ENCODE results near the gene CHD5.

CHD5 gene

GRCh38 chr1:6154525-6155319, 25.4 kb downstream of the CHD5 start:
- no peak for TF ChIP-seq SNAI2 (CRISPR knock-in tag; IDR thresholded peaks at IDR 0.05)
- no peak for TF ChIP-seq ZC3H10 (CRISPR knock-in tag; IDR thresholded peaks at IDR 0.05)
- TF ChIP-seq CSDC2 (CRISPR knock-in tag; IDR thresholded peaks at IDR 0.05), result no peak
- TF ChIP-seq OSR1 (CRISPR knock-in tag; IDR thresholded peaks at IDR 0.05), result no peak
- no peak for ATAC-seq

DNA sequence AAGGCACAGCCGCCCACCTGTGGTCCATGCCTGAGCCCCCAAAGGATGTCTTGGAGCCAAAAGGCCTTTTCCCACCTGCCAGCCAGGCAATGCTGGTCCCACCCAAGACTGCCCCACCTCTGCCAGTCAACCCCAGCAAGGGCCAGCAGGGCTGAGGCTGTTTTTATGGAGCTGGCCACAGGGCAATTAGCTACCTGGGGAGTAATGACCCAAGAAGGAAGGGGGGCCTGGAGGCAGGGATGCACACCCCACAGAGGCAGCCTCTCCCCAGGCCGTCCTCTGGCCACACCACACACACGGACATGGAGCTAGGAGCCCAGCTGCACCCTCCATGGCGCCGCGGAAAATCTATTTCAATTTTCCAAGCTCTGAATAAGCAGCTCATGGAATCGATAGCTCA, 27.2 kb downstream of the CHD5 start:
- TF ChIP-seq CSRNP3 (CRISPR knock-in tag; IDR thresholded peaks at IDR 0.05) (no peak), ZFP3 (CRISPR knock-in tag; IDR thresholded peaks at IDR 0.05) (no peak), TCF4 (CRISPR knock-in tag; IDR thresholded peaks at IDR 0.05; ENCODE audit: borderline replicate concordance) (no peak), PPARA (CRISPR knock-in tag; IDR thresholded peaks at IDR 0.05; ENCODE audit: borderline replicate concordance) (no peak), ESRRG (CRISPR knock-in tag; IDR thresholded peaks at IDR 0.05) (no peak), ARNTL (CRISPR knock-in tag; IDR thresholded peaks at IDR 0.05; ENCODE audit: borderline replicate concordance, low read depth) (no peak), OSR1 (CRISPR knock-in tag; IDR thresholded peaks at IDR 0.05) (no peak), RARB (CRISPR knock-in tag; IDR thresholded peaks at IDR 0.05) (no peak), TOX (CRISPR knock-in tag; IDR thresholded peaks at IDR 0.05; ENCODE audit: borderline replicate concordance) (no peak), POU6F1 (CRISPR knock-in tag; IDR thresholded peaks at IDR 0.05; ENCODE audit: borderline replicate concordance, low read depth) (no peak), CREB5 (CRISPR knock-in tag; IDR thresholded peaks at IDR 0.05; ENCODE audit: low read depth) (no peak), ZNF8 (CRISPR knock-in tag; IDR thresholded peaks at IDR 0.05) (no peak), CSDC2 (CRISPR knock-in tag; IDR thresholded peaks at IDR 0.05) (no peak), ZC3H10 (CRISPR knock-in tag; IDR thresholded peaks at IDR 0.05) (no peak), ZFP30 (CRISPR knock-in tag; IDR thresholded peaks at IDR 0.05) (no peak)
- no peak for ATAC-seq

- no peak for ATAC-seq
- TF ChIP-seq PATZ1 (CRISPR knock-in tag; IDR thresholded peaks at IDR 0.05; ENCODE audit: borderline replicate concordance) (no peak), ZNF565 (CRISPR knock-in tag; conservative IDR thresholded peaks at IDR 0.05; ENCODE audit: low read depth) (no peak), POU6F1 (CRISPR knock-in tag; IDR thresholded peaks at IDR 0.05; ENCODE audit: borderline replicate concordance, low read depth) (no peak)
These were observed 27.9 kb downstream of the CHD5 start for GRCh38 chr1:6152181-6152580.

- ATAC-seq, result no peak
- peak; percentile 84 for TF ChIP-seq ZFP3 (CRISPR knock-in tag; IDR thresholded peaks at IDR 0.05)
- TF ChIP-seq PPARA (CRISPR knock-in tag; IDR thresholded peaks at IDR 0.05; ENCODE audit: borderline replicate concordance), result no peak
- no peak for TF ChIP-seq RARB (CRISPR knock-in tag; IDR thresholded peaks at IDR 0.05)
- no peak for TF ChIP-seq ISL1 (CRISPR knock-in tag; IDR thresholded peaks at IDR 0.05)
- TF ChIP-seq CSDC2 (CRISPR knock-in tag; IDR thresholded peaks at IDR 0.05), result no peak
These were observed 28.8 kb downstream of the CHD5 start for GRCh38 chr1:6151291-6151822.

Data from SK-N-SH treated with all-trans-retinoic acid at 6 μM for 48 hours (cell line).